Activated CD4-positive, alpha-beta T cell treated with anti-CD3 and anti-CD28 coated beads, Interleukin-2, amount 50 U/mL, for 16 hours (primary cell): Measurements from ENCODE around the gene SMC3.
"Not testable (repeated sequence)": the region's sequence is repeated elsewhere in the genome, so short reads cannot be mapped to it uniquely, and the experiment has no call there.

Source experiments
- DNase-seq: peaks from one replicate; pipeline ENCODE4 v3.0.0-alpha.2; 2020

Gene SMC3

DNA sequence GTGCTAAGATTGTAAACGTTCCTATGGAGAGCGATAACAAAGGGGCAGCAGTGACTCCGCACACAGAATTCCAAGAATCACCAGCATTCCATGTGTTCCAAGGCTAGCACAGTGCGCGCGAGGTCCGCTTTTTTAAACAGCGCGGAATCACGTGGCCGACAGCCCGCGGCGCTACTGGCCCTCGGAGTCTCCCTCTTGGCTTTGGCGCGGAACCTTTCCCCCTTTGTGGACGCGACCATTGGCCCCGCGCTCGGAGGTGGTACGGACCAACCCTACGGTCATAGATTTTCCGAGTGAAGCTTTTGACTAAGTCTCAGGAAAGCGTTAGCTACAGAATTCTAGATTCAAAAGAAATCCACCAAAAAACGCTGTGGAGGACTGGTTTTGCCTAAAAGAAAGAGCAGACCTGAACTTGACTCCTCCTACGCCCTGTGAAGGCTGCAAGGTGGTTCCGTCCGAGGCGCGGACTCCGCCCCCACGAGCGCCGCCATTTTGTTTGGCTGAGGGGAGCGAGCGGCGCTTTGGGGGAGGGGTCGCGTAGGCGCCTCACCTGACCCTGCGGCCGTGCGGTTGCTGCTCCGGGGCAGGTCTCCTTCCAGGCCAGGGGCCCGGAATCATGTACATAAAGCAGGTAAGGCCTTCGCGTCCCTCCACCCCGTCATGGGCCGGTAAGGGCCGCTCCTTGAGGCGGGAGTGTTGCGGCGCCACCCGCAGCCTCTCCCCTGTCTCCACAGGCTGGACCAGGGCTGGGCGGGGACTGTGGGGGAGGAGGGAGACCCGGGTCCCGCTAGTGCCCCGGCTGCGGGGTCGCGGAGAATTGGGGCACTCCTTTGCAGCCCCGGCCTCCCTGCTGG lies at the start of gene SMC3:
SMC3 (plus strand) TSS at position 495 of the 854 bp plus-strand sequence; CDS start at position 617, 122 bp downstream.
- DNase-seq: peak; percentile 93

DNA sequence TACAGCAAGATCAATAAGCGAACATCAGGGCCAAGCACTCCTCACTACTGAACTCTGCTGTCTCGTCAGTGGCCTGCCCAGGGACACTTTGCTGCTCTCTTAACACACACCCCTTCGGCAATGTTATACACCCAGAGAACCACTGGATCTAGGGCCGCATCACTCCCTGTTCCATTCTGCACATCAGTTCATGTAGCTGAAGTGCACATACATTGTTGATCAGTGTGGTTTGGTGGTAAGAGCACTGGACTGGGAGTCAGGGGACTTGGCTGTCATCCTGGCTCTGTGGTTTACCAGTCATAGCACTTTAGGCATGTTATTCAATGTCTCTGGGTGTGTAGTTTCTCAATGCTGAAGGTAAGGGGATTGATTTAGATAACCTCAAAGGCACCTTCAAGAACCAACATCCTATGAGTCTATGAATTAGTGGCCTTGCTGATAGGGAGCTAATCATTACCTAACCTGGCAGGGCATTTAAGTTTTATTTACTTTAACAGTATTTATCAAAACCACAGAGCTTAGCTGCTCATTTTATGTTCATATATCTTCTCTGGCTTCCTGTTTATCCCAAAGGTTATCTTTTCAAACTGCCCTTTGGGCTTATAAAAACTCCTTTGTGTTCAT lies 45.0 kb upstream of the SMC3 start:
- peak; percentile 59 for DNase-seq

DNA sequence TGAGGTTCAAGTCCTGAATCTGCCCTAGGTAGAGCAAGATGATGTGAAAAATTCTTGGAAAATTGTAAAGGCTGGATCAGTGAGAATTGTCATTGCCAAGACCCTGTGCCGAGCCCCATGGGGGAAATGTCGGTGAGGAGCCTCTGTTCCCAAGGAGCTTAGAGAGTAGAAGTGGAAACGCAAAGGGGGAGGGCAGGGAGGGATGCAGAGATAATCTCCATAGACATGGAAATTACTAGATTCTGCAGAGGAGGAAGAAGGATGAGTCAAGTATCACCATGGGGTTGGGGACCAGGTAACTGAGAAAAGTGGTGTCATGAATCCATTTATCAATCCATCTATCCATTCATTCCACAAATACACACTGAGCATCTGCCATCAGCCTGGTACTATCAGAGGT lies 43.8 kb upstream of the SMC3 start:
- no peak for DNase-seq

DNA sequence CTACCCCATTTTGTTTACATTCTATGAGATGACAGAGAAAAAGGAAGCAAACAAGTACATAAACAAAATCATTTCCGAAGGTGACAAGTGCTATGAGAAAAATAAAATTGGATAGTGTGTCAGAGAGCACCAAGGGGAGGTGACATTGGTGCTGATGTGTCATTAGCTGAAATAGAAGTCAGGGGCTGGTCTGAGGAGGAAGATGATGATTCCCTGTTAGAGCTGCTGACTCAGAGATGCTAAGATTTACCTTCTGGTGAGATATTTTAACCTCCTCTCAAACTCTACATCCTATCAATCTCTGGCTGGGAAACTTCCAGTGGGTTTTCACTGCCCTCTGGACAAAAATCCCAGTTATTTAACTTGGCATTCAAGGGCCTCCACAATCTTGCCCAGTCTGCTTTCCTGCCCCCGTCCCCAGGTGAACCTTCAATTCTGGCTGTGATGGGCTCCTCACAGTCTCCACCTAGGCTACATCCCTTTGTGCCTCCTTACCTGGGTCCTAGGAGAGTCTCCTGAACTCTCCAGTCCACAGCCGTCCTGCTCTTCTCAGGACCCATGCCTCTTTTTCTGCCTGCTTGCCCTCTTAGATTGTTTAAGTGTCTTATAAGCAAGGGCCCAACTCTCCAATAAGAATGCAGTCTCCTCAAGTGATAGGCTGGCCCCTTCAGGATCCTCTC lies 43.2 kb upstream of the SMC3 start:
- no peak for DNase-seq

DNA sequence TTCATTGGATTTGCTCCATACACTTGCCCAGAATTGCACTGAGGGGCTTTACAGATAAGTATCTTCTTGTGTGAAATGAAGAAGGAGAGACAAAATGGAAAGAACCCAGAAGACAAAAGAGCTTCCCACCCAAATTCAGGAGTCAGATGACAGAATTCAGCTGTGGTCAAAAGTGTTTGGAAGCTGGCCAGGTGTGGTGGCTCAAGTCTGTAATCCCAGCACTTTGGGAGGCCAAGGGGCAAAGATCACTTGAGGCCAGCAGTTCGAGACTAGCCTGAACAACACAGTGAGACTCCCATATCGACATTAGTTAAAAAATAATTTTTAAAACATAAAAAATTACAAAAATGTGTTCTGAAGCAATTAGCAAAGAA lies 42.6 kb upstream of the SMC3 start:
- DNase-seq: no peak

DNA sequence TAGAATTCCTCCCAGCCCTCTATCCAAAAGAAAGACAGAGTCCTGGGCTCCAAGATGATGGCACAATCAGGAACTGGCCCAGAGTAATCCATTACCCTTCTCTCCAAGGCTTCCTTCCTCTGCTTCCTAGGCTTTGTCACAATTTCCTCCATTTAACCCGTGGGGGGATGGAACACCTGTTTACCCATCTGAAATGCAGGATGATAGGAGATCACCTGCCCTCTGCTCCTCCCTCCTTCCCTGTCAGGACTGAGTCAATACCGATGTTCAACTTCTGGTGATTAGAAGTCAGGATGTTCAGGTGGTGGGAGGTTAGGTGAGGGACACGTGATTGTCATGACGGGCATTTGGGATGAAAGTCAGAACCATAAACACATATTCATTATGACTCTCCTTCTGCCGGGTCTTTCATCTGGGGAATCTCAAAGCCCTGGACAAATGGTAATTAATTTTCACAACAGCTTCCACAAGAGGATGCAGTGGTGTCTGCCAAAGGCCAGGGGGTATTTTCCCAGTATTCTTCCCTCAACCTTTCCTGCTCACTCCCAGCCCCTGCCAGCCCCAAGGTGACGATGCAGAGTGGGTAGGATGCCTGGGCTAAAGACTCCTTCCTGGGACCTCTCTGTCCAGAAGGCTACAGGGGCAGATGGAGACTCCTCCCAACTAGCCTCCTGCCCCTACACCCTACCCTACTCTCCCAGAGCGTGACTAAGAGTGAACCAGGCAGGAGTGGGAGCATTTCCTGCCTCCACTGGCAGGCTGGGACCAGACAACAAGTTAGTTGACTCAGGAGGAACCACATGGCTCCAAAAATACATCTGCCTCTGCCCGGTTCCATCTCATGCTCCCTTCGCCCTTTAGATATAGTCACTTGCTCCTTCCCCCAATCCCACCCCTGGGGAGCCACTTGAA lies 41.9 kb upstream of the SMC3 start:
- no peak for DNase-seq

DNA sequence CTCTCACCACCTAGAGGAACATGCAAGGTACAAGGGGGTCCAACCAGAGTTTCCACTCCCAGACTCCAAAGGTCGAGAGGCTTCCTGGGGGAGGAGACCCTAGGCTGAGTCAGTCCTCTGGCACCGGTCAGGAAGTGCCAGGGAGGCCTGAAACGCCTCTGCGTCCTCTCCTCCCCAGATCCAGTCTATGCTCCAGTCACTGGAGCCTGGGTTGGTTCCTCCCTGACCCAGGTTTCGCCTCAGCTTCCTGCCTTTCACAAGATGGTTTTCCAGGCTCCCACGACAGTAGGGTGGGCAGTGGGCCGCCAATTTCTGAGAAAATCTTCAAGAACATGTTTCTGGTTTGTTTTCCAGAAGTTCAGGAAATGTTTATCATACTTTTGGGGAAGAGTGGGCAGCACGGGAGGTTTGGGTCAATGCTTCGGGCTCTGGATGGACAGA lies 39.7 kb upstream of the SMC3 start:
- no peak for DNase-seq

DNA sequence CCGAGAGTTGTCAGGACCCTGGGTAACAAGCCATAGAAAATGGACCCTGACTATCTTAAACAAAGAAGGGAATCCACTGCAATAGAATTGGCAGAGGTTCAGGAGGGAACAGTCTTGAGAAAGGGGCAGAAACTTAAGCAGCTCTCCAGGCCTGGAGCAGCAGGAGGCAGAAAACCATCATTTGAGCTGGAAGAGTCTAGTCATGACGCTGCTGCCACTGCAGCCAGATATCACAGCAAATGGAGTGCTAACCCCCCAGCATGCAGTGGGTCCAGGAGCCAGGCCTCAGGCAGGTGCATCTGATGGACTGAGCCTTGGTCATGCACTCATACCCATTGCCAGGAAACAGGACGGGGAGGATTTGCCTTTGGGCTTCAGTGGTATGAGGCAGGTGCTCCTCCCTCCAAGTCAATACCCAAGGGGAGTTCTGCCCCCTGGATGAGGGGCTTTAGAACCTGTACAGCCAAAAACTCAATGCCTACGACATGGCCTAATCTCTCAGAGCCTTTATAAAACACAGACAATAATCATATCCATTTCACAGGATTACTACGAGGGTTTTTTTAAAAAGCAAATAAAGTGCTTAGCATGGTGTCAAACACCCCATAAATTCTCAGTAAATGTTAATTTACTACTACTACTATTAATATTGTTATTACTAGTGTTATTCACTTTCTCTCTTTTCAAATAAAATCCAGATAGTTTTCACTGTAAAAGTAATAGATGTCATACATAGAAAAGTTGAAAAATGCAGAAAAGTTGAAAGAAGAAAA lies 39.1 kb upstream of the SMC3 start:
- no peak for DNase-seq

DNA sequence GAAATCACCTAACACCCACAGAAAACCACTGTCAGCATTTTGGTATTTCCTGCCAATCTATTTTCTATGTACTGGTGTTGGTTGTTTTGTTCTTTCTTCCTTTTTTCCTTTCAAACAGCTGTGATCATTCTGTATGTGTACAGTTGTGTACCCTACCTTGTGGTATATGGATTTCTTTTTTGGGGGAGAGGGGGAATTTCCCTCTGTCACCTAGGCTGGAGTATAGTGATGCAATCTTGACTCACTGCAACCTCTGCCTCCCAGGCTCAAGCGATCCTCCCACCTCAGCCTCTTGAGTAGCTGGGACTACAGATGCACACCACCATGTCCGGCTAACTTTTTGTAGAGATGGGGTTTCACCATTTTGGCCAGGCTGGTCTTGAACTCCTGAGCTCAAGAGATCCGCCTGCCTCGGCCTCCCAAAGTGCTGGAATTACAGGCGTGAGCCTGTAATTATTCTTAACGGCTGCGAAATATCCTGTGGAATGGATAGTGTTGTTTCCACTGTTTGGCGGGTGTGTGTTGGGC lies 38.4 kb upstream of the SMC3 start:
- peak; percentile 71 for DNase-seq

DNA sequence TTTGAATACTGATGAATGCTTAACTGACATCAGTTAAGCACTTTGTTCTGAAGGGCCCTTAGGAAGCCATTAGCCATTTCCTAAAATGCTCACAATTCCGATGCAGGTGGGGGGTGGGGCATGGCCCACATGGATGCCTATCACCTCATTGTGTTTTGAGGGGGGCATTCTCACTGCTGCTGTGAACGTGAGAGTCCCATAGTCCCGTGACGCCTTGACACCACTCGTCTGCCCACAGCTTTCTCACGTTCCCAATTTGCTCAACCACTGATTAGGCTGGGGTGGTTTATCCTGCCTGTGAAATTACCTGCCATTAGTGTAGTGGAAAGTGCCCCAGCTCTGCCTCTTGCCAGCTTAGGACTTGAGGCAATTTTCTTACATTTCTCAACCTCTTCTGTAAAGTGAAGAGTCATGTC lies 37.9 kb upstream of the SMC3 start:
- DNase-seq: no peak

DNA sequence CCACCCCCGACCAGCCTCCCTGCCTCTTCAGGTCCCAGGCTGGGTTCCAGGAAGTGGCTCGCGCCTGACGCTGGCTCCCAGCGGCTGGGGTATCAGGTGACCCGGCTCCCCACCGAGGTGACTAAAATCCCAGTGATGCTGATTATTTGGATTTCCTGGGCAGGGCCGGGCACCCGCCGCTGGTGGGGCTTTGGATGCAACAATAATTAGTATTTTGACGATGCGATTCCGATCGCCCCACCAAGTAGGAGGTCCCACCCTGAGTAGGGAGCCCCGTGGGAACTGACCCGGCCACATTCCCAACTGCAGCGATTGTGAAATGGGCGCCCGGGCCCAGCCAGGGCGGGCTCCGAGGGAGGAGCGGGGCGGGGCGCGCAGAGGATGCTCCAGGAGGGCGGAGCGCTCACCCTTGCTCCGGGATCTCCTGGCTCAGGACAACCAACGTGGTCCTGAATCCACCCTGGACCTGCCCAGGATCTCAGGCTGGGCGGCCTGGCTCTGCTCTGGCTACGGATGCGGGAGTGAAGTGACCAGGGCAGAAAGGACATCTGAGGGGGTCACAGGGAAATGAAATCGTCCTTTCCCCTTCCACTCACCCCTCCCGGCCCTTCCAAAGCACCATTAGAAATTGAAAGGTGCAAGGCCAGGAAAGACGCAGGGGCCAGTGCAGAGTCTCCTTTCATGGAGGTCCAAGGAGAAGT lies 37.2 kb upstream of the SMC3 start:
- no peak for DNase-seq

DNA sequence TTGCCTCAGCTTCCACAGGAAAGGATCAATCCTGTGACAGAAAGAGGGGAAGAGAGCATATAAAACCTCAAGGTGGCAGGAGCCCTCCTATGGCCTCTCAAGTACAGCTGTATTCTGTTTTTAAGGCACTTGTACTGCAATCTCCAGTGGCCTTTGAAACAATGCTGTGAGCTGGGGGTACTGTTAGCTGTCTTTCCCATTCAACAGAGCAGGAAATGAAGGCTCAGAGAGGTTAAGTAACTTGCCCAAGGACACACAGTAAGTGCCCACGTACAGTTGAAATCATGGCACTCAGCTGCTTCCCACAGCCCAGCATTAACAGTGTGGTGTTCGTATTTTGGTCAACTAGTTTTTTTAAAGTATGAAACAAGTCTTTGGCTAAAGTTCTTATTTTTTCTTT lies 35.8 kb upstream of the SMC3 start:
- no peak for DNase-seq

DNA sequence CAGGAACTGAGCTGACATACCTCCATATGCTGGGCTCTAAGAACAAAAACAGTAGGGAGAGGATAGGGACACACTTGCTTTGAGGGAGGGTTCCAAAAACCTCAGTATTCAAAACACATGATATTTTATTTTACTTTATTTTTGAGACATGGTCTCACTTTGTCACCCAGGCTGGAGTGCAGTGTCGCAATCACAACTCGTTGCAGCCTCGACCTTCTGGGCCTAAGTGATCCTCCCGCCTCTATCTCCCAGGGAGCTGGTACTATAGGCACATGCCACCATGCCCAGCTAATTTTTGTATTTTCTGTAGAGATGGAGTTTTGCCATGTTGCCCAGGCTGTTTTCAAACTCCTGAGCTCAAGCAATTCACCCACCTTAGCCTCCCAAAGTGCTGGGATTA lies 34.9 kb upstream of the SMC3 start:
- not testable (repeated sequence) for DNase-seq

DNA sequence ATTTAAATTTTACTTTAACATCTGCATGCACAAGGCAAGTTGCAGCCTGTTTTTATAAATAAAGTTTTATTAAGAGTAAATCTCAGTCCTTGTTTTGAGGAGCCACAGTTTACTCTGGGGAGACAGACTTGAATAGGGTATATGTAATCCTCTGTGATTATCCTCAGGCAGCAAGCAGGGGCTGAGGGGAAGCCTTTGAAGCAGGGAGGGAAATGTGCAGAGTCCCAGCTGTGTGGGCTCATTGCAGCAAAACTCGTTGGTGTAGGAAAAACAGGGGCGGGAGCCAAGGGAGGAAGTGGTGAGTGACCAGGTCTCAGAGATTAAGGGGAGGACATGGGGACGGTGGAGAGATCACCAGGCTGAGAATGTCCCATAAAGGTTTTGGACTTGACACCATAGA lies 34.3 kb upstream of the SMC3 start:
- no peak for DNase-seq

DNA sequence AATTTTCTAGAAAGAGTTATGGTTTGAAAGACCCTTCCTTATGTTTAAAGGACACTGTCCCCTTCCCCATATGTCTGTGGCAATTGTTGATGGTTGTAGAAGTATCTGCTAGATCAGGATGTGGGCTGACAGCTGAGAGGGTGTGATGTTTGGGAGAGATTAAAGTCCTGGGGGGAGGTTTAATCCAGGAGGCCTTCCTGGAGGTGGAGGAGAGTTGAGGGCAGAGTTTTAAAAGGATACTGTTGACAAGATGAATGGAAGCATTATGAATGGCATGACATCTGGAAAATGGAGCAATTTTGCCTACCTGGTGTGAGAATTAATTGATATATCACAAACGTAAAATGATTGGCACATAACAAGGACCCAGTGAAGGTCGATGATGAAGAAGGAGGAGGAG lies 32.9 kb upstream of the SMC3 start:
- no peak for DNase-seq

DNA sequence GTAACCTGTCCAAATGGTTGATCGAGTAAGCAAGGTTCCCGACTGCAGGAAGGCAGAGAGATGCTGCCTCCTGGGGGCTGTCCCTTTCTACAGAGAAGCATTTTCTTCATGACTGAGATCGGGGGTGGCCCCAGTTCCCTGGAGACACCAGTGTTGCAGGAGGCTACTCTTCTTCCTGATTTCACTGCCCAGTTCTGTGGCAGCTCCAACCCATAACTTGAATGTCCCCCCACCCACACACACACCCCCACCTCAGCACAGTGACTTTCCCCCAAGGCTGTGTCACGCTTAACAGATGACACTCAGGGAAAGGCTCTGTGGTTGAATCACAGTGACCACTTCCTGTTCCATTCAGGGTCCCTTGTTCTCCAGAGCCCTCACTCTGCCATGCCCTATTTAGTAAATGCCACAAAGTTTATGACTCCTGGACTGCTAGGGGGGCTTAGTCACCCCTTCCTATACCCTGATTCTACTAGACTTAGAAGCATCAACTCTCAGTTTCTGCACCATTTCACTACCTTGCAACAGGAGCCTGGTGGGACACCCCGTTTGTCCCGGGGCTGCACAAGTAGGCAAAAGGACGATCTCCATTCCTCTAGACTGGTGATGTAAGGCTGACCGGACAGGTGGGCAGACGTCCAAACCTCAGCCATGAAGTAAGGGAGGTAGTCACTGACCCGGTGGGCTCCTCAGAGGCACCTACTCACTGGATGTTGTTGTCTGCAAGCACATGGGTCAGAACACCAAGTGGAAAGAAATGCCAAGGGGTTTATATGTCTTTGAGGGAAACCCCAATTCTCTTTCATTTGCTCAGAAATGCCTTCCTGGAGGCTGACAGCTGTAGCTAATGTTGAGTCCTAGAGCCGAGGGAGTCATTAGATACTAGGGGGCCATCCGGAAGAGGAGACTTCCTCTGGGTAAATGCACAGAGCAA lies 31.3 kb upstream of the SMC3 start:
- peak; percentile 76 for DNase-seq

DNA sequence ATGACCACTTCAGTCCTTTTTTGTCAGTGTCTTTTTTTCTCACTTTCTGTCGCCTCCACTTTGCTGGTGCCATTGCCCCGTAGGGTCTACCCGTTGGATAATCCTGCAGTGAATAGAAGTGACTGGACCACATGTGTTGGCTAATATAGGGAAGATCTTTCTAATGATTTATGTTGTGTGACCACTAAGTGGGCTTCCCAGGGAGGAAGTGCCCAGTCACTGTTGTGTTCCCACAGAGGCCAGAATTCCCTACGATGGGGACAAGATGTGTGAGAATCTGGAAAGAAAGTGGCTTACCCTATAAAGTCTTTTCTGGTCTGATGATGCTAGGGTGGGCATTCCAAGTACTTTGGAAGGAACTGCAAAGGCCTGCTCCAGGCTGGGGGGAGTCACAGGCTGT lies 28.4 kb upstream of the SMC3 start:
- no peak for DNase-seq

DNA sequence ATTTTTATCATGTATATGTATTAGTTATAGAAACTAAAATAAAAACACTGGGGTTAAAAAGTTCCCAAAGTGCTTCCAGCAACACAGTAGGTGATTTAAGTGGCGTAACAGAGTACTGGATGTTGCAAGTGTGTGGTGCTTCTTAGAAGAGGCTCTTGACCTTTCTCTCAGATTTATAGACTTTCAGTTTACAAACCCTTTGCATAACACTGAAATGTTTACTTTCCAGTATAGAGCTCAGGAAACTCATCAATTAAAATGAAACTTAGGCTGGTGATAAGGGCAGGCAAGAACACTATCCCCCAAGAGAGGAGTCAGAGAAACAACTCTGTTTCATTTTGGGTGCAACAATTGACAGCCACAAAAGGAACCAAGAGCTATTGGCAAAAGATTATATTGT lies 27.5 kb upstream of the SMC3 start:
- no peak for DNase-seq

DNA sequence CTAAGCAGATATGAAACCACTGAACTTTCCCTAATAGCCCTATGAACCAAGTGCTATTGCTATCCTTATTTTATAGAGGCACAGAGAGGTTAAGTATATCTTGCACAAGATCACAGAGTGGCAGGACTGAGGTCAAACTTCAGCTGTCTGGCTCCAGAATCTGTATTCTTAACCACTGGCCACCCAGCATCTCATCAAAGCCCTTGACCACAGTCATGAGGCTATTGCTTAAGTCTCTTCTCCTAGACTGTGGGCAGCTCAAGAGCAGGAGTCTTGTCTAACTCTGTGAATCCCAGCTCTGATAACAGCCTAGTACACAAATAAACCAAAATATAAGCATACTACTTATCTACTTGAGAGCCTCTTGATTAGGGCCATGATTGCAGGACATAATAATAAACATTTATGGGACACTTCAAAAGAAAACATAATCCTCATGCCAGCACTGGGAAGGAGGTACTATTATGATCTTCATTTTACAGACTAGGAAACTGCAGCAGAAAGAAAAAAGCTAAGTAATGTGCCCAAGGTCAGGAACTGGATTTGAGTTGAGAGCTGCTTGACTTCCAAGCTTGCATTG lies 22.4 kb upstream of the SMC3 start:
- no peak for DNase-seq

DNA sequence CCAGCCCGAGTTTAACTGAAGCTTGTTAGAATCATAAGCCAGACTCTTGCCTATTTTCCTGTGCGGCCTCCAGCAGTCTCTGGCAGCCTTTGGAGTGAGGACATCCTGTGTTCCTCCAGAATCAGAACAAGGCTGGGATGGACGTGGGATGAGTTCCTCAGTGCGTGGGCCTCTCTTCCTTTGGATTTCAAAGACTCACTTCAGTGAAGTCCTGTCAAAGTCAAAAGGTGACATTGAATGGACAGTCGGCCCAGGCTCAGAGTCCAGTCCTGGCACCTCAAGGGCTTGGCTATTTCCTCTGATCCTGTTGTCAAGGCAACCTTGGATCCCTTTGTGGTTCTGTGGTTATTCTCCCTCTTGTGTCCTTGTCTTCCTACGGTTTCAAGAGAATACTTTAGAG lies 21.4 kb upstream of the SMC3 start:
- DNase-seq: no peak
